Left ventricle myocardium inferior (tissue), 1 donor: Measurements from ENCODE around the gene NIPAL1. TPM values are rescaled to one million over a fixed set of nuclear protein-coding genes. Genes with fewer than 3 reads are reported as not detected.
"Not testable (repeated sequence)": the region's sequence is repeated elsewhere in the genome, so short reads cannot be mapped to it uniquely, and the experiment has no call there.

ENCODE experiments used
- DNase-seq: peaks from one replicate; pipeline ENCODE4 v3.0.0-alpha.2; 2020
- H3K27ac ChIP-seq: fragments of 200-600 bp; replicated peaks from 2 replicates; pipeline ENCODE4 v1.8.0; 2021
- H3K27me3 ChIP-seq: fragments of 200-600 bp; 2 replicates; pipeline ENCODE4 v1.8.0; 2021; ENCODE audit warnings: low read depth
- H3K36me3 ChIP-seq: fragments of 200-600 bp; 2 replicates; pipeline ENCODE4 v1.8.0; 2021
- H3K4me1 ChIP-seq: fragments of 200-600 bp; 2 replicates; pipeline ENCODE4 v1.8.0; 2021
- H3K4me3 ChIP-seq: fragments of 200-600 bp; 2 replicates; pipeline ENCODE4 v1.8.0; 2021; ENCODE audit warnings: mild to moderate bottlenecking, moderate library complexity
- H3K9me3 ChIP-seq: fragments of 200-600 bp; replicated peaks from 2 replicates; pipeline ENCODE4 v1.8.0; 2021
- intact Hi-C: fragments of 100-400 bp; cut with micrococcal nuclease; formaldehyde crosslinking; loops from one replicate; pipeline ENCODE4 v1.11.0; 2022
- total RNA-seq: library from RNA; stranded (reverse); fragmentation: NEBNext Ultra II Directional; extraction: Animal tissue kit (Norgen Biotek cat#: 25700); gene quantifications from one replicate; pipeline ENCODE4 v1.2.1, GENCODE V29; 2021
- TF ChIP-seq, protein P1 (sequence below): fragments of 200-600 bp; IDR thresholded peaks from 2 replicates; pipeline ENCODE4 v1.8.0; 2021; ENCODE audit warnings: antibody characterized with exemption, mild to moderate bottlenecking, borderline replicate concordance
- donor health status: DM: no; HTN: yes; CAD: no; lungs with severe emphysema.

The NIPAL1 gene
- total RNA-seq, 1 donor from 2014 or later = 0.25 TPM

DNA sequence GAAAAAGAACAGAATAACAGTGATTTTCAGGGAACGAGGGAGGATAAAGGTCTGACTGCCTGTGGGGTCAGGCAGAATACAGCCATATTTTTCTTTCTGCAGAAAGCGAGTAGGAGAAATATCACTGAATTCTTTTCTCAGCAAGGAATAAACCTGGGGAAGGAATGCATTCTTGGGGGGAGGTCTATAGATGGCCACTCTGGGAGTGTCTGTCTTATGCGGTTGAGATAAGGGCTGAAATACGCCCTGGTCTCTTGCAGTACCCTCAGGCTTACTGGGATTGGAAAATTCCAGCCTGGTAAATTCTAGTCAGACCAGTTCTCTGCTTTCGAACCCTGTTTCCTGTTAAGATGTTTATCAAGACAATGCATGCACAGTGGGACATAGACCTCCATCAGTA lies 26.4 kb upstream of the NIPAL1 start:
- Histone ChIP-seq H3K9me3 (peaks cover 32% of the 10 kb centered on the region), H3K27me3 (no peaks in the 10 kb centered on the region), H3K4me1 (no peaks in the 10 kb centered on the region), H3K36me3 (no peaks in the 10 kb centered on the region), H3K27ac (no peak overlapping the region), H3K4me3 (no peak overlapping the region)
- TF ChIP-seq, protein P1, sequence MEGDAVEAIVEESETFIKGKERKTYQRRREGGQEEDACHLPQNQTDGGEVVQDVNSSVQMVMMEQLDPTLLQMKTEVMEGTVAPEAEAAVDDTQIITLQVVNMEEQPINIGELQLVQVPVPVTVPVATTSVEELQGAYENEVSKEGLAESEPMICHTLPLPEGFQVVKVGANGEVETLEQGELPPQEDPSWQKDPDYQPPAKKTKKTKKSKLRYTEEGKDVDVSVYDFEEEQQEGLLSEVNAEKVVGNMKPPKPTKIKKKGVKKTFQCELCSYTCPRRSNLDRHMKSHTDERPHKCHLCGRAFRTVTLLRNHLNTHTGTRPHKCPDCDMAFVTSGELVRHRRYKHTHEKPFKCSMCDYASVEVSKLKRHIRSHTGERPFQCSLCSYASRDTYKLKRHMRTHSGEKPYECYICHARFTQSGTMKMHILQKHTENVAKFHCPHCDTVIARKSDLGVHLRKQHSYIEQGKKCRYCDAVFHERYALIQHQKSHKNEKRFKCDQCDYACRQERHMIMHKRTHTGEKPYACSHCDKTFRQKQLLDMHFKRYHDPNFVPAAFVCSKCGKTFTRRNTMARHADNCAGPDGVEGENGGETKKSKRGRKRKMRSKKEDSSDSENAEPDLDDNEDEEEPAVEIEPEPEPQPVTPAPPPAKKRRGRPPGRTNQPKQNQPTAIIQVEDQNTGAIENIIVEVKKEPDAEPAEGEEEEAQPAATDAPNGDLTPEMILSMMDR = no peak
- no peak for DNase-seq
- intact Hi-C loops = no loop called here

DNA sequence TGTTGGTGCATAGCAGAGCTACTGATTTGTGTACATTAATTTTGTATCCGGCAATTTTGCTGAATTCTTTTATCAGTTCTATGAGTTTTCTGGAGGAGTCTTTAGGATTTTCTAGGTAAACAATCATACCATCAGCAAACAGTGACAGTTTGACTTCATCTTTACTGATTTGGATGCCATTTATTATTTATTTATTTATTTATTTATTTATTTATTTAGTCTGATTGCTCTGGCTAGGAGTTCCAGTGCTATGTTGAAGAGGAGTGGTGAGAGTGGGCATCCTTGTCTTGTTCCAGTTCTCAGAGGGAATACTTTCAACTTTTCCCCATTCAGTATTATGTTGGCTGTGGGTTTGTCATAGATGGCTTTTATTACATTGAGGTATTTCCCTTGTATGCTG lies 24.1 kb upstream of the NIPAL1 start:
- DNase-seq, H3K4me3 ChIP-seq: not testable (repeated sequence)

DNA sequence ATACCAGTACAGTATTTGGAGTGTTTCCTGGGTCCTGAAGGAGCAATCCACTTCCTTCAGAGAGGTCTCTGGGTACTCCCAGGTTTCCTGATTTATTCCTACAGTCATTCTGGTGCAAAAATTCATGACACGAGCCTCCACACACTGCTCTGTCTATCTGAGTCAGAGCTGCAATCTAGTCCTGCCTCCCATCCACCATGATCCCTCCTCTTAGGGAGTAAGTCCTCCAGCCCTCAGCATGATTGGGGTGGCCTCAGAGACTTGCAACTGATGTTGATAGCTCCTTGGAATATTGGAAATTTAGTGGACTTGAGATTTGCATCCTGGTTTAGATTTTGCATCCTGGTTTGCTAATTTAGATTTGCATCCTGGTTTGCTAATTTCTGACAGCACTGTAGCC lies 20.6 kb upstream of the NIPAL1 start:
- Histone ChIP-seq H3K36me3 (no peaks in the 10 kb centered on the region), H3K27ac (no peak overlapping the region), H3K9me3 (peaks cover 29% of the 10 kb centered on the region), H3K4me1 (no peaks in the 10 kb centered on the region), H3K4me3 (no peak overlapping the region), H3K27me3 (no peaks in the 10 kb centered on the region)
- intact Hi-C loops = no loop called here
- TF ChIP-seq, protein P1 = no peak
- no peak for DNase-seq

More for the DNA sequence above, 24.1 kb upstream of the NIPAL1 start:
- H3K9me3 ChIP-seq = peaks cover 32% of the 10 kb centered on the region
- H3K27me3 ChIP-seq, H3K27ac ChIP-seq, H3K36me3 ChIP-seq, H3K4me1 ChIP-seq, intact Hi-C loops: not testable (repeated sequence)

DNA sequence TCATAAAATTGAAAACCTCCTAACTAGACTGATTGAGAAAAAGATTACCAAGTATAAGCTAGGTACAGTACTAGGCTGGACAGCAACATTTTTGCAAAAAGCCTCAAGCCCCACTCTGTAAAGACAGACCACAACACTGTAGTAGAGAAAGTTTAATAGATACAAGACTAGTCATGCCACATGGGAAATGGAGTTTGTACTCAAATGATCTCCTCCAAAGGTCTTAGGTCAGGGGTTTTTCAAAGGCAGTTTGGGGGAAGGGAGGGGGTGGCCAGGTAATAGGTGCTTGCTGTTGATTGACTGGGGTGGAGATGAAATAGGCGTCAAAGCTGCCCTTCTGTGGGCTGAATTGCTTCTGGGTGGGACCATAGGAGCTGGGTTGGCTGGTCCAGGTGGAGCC lies 14.3 kb upstream of the NIPAL1 start:
- H3K27me3 ChIP-seq = no peaks in the 10 kb centered on the region
- no peaks in the 10 kb centered on the region for H3K4me1 ChIP-seq
- intact Hi-C loops = loop anchor here (10.0 kb wide), 1 partner anchor 83 kb away; no protein-coding TSS in a partner anchor
- H3K9me3 ChIP-seq = peaks cover 40% of the 10 kb centered on the region
- no peaks in the 10 kb centered on the region for H3K36me3 ChIP-seq
- H3K4me3 ChIP-seq = no peak overlapping the region
- TF ChIP-seq, protein P1 = no peak
- no peak for DNase-seq
- no peak overlapping the region for H3K27ac ChIP-seq

DNA sequence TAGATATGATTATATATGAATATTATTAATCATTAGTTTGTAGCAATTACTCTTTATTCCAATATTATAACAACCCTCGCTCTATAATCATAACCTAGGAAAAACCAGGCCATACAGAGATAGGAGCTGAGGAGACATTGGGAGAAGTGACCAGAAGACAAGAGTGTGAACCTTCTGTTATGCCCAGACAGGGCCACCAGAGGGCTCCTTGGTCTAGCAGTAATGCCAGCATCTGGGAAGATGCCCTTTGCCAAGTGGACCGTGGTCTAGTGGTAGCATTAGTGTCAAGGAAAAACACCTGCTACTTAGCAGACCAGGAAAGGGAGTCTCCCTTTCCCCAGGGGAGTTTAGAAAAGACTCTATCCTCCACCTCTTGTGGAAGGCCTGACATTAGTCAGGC lies 13.0 kb upstream of the NIPAL1 start:
- not testable (repeated sequence) for H3K4me1 ChIP-seq, H3K27ac ChIP-seq, H3K36me3 ChIP-seq, H3K4me3 ChIP-seq, H3K27me3 ChIP-seq
- peaks cover 47% of the 10 kb centered on the region for H3K9me3 ChIP-seq
- TF ChIP-seq, protein P1 = peak; percentile 66
- intact Hi-C loops = loop anchor here (10.0 kb wide), 1 partner anchor 81 kb away; no protein-coding TSS in a partner anchor
- DNase-seq = peak; percentile 47

DNA sequence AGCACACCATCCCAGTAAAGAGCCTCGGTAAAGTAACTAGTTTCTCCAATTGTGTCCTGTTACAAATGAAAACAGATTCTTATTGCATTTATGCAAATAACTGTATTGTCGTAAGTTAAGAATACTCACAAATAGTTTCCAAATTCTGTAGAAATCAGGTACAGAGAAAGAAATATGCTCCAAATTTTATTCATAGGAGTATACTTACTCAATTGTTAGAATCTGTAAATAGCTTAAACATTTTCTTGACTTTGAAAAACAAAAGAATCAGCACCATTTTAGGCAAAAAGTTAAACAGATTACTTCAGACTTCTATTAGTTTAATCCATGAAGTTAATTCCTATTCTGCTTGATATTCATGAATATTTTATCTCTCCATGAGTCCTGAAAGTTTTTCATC lies 10.8 kb upstream of the NIPAL1 start:
- Histone ChIP-seq H3K36me3 (no peaks in the 10 kb centered on the region), H3K9me3 (peaks cover 37% of the 10 kb centered on the region), H3K4me3 (no peak overlapping the region), H3K27me3 (no peaks in the 10 kb centered on the region), H3K27ac (no peak overlapping the region), H3K4me1 (no peaks in the 10 kb centered on the region)
- no peak for DNase-seq
- TF ChIP-seq, protein P1 = no peak
- intact Hi-C loops = loop anchor here (10.0 kb wide), 1 partner anchor 79 kb away; no protein-coding TSS in a partner anchor
